Measurements from ENCODE around the gene NR2F1-AS1. TPM values are rescaled to one million over a fixed set of nuclear protein-coding genes. Genes with fewer than 3 reads are reported as not detected.
"Not testable (repeated sequence)": the region's sequence is repeated elsewhere in the genome, so short reads cannot be mapped to it uniquely, and the experiment has no call there.

Gene NR2F1-AS1
- total RNA-seq, 1 donor: 11.8 TPM

DNA sequence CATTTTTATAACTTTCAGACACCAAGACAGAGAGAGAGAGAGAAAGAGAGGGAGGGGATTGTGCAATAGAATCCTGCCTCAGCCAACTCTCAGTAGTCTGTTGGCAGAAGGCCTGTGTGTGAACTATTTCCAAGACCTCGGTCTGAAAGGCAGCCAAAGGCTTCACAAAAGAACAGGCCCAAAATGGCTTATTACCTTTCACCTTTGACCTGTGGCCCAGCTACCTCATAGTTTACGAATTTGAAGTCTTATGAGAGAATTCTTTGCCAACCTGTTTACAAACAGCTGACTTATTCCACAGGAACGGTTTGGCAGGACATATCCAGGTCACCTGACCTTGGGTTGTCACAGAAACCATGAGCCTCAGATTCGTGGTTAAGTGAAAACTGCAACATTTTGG lies 48.6 kb downstream of the NR2F1-AS1 start:
- TF ChIP-seq, protein P1, sequence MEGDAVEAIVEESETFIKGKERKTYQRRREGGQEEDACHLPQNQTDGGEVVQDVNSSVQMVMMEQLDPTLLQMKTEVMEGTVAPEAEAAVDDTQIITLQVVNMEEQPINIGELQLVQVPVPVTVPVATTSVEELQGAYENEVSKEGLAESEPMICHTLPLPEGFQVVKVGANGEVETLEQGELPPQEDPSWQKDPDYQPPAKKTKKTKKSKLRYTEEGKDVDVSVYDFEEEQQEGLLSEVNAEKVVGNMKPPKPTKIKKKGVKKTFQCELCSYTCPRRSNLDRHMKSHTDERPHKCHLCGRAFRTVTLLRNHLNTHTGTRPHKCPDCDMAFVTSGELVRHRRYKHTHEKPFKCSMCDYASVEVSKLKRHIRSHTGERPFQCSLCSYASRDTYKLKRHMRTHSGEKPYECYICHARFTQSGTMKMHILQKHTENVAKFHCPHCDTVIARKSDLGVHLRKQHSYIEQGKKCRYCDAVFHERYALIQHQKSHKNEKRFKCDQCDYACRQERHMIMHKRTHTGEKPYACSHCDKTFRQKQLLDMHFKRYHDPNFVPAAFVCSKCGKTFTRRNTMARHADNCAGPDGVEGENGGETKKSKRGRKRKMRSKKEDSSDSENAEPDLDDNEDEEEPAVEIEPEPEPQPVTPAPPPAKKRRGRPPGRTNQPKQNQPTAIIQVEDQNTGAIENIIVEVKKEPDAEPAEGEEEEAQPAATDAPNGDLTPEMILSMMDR (IDR thresholded peaks at IDR 0.05; ENCODE audit: insufficient read depth, low read length): no peak
- no peak overlapping the region for H3K4me3 ChIP-seq (ENCODE audit: low read depth, low read length)
- DNase-seq (ENCODE audit: low read depth): peak; percentile 99

- not testable (repeated sequence) for DNase-seq (ENCODE audit: low read depth); H3K4me3 ChIP-seq (ENCODE audit: low read depth, low read length)
These were observed 59.2 kb downstream of the NR2F1-AS1 start for GRCh38 chr5:93521815-93522214.

- peak; percentile 24 for DNase-seq (ENCODE audit: low read depth)
- no peak overlapping the region for H3K4me3 ChIP-seq (ENCODE audit: low read depth, low read length)
- TF ChIP-seq, protein P1 (IDR thresholded peaks at IDR 0.05; ENCODE audit: insufficient read depth, low read length): no peak
These were observed 61.3 kb downstream of the NR2F1-AS1 start for GRCh38 chr5:93519740-93520139.

GRCh38 chr5:93517828-93518227 lies 63.2 kb downstream of the NR2F1-AS1 start:
- H3K4me3 ChIP-seq (ENCODE audit: low read depth, low read length): no peak overlapping the region
- TF ChIP-seq, protein P1 (IDR thresholded peaks at IDR 0.05; ENCODE audit: insufficient read depth, low read length): no peak
- DNase-seq (ENCODE audit: low read depth): peak; percentile 55

- TF ChIP-seq, protein P1 (IDR thresholded peaks at IDR 0.05; ENCODE audit: insufficient read depth, low read length): no peak
- DNase-seq (ENCODE audit: low read depth): no peak
- no peak overlapping the region for H3K4me3 ChIP-seq (ENCODE audit: low read depth, low read length)
These were observed 67.7 kb downstream of the NR2F1-AS1 start for GRCh38 chr5:93513298-93513697.

DNA sequence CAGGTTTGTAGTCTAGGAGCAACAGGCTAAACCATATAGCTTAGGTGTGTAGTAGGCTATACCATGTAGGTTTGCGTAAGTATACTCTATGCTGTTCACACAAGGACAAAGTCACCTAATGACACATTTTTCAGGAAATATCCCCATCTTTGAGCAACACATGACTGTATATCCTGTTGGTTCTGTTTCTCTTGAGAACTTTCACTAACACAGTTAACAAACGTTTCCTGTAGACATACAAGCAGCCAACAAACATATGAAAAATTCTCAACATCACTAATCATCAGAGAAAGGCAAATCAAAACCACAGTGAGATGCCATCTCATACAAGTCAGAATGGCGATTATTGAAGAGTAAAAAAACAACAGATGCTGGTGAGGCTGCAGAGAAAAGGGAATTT lies 68.2 kb downstream of the NR2F1-AS1 start:
- TF ChIP-seq, protein P1 (IDR thresholded peaks at IDR 0.05; ENCODE audit: insufficient read depth, low read length): no peak
- H3K4me3 ChIP-seq (ENCODE audit: low read depth, low read length): no peak overlapping the region
- DNase-seq (ENCODE audit: low read depth): peak; percentile 59

DNA sequence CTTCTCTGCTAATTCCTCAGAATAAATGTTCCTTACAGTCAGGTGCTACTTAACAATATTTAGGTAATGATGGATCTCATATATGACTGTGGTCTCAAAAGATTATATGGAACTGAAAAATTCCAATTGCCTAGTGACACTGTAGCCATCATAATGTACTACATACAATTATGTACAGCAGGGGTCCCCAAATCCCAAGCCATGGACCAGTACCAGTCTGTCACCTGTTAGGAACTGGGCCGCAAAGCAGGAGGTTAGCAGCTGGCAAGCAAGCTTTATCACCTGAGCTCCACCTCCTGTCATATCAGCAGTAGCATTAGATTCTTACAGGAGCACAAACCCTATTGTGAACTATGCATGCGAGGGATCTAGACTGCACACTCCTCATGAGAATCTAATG lies 69.6 kb downstream of the NR2F1-AS1 start:
- DNase-seq (ENCODE audit: low read depth): no peak
- TF ChIP-seq, protein P1 (IDR thresholded peaks at IDR 0.05; ENCODE audit: insufficient read depth, low read length): no peak
- H3K4me3 ChIP-seq (ENCODE audit: low read depth, low read length): no peak overlapping the region

Data from fibroblast of the aortic adventitia (primary cell).